ENCODE data around the gene DHRS3. TPM values are rescaled to one million over a fixed set of nuclear protein-coding genes. Genes with fewer than 3 reads are reported as not detected.
"Not testable (repeated sequence)": the region's sequence is repeated elsewhere in the genome, so short reads cannot be mapped to it uniquely, and the experiment has no call there.

DHRS3 gene, protein sequence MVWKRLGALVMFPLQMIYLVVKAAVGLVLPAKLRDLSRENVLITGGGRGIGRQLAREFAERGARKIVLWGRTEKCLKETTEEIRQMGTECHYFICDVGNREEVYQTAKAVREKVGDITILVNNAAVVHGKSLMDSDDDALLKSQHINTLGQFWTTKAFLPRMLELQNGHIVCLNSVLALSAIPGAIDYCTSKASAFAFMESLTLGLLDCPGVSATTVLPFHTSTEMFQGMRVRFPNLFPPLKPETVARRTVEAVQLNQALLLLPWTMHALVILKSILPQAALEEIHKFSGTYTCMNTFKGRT
- polyA plus RNA-seq = 42.0 TPM
- long read RNA-seq, donor 1, transcript DHRS3-204 (6 exons, 1,722 nt) = major isoform, 15 of 21 reads
- long read RNA-seq, donor 1, partial matches to known transcripts = 5 of 21 reads
- long read RNA-seq, donor 1, other reads (novel, unspliced or antisense) = 0 of 21 reads
- long read RNA-seq, donor 2, transcript DHRS3-204 (6 exons, 1,722 nt) = major isoform, 31 of 31 reads
- long read RNA-seq, donor 2, partial matches to known transcripts = 0 of 31 reads
- long read RNA-seq, donor 2, other reads (novel, unspliced or antisense) = 0 of 31 reads
- long read RNA-seq, donor 3 = 0 reads
- long read RNA-seq, donor 4, partial matches to known transcripts = 0 of 1 reads
- long read RNA-seq, donor 4, other reads (novel, unspliced or antisense) = 0 of 1 reads
- long read RNA-seq, donor 5, transcript DHRS3-204 (6 exons, 1,722 nt) = major isoform, 26 of 31 reads
- long read RNA-seq, donor 5, partial matches to known transcripts = 5 of 31 reads
- long read RNA-seq, donor 5, other reads (novel, unspliced or antisense) = 0 of 31 reads
- long read RNA-seq, donor 6, transcript DHRS3-204 (6 exons, 1,722 nt) = major isoform, 31 of 31 reads
- long read RNA-seq, donor 6, partial matches to known transcripts = 0 of 31 reads
- long read RNA-seq, donor 6, other reads (novel, unspliced or antisense) = 0 of 31 reads
- long read RNA-seq, donor 7, transcript DHRS3-204 (6 exons, 1,722 nt) = major isoform, 11 of 18 reads
- long read RNA-seq, donor 7, partial matches to known transcripts = 7 of 18 reads
- long read RNA-seq, donor 7, other reads (novel, unspliced or antisense) = 0 of 18 reads
- long read RNA-seq, donor 8, transcript DHRS3-204 (6 exons, 1,722 nt) = major isoform, 27 of 33 reads
- long read RNA-seq, donor 8, partial matches to known transcripts = 6 of 33 reads
- long read RNA-seq, donor 8, other reads (novel, unspliced or antisense) = 0 of 33 reads
- long read RNA-seq, donor 9, transcript DHRS3-204 (6 exons, 1,722 nt) = major isoform, 16 of 16 reads
- long read RNA-seq, donor 9, partial matches to known transcripts = 0 of 16 reads
- long read RNA-seq, donor 9, other reads (novel, unspliced or antisense) = 0 of 16 reads
- long read RNA-seq, donor 10, transcript DHRS3-204 (6 exons, 1,722 nt) = major isoform, 19 of 19 reads
- long read RNA-seq, donor 10, partial matches to known transcripts = 0 of 19 reads
- long read RNA-seq, donor 10, other reads (novel, unspliced or antisense) = 0 of 19 reads
- long read RNA-seq, donor 11, transcript DHRS3-204 (6 exons, 1,722 nt) = major isoform, 16 of 16 reads
- long read RNA-seq, donor 11, partial matches to known transcripts = 0 of 16 reads
- long read RNA-seq, donor 11, other reads (novel, unspliced or antisense) = 0 of 16 reads

DNA sequence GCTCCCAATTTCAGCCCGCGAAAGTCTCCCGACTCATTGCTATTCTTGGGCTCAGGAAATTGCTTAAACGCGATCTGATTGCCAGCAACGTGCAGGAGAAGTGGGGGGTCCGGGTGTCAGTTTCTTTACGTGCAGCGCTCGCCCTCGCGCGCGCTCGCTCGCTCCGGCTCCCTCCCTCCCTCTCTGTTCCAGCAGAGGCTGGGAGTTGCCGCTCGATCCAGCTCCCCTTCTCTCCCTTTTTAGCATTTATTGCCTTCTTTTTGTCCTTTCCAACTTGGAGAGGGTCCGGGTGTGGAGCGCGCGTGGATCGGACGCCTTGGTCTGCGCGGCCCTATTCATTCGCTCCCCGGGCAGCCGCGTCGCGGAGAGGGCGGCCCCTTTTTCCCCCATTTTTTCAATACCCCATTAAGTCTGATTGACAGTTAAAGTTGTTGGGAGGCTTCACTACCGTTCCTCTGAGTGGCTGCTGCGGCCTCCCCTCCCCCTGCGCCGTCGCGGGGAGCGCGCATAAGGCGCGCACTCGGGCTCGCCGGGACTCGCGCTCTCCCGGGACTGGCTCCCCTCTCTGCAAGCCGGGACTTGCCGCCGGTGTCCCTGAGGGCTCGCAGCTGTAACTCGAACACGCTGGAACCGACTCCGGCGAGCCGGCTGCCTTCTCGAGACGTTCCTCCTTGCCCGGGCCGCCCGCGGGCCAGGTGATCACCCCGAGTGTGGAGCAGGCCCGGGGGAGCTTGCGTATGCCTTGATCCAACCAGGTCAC, at the start of gene DHRS3:
Gene DHRS3 (minus strand): TSS at position 310 of the 760 bp plus-strand sequence. CDS start 862 bp downstream, outside the sequence.
- H3K4me3 ChIP-seq (ENCODE audit: low read length) = peak within 1 kb of the TSS; percentile 96
- no peaks in the 10 kb centered on the region for H3K27me3 ChIP-seq (ENCODE audit: control insufficient read depth, insufficient read depth, low read length)
- DNase-seq = peak; percentile 86 to 91
- no peaks in the 10 kb centered on the region for H3K9me3 ChIP-seq (ENCODE audit: control insufficient read depth, low read depth, low read length)
- whole genome bisulfite sequencing (ENCODE audit: insufficient coverage, low lambda C conversion rate) = 0% methylated on average over 2 of the region's 69 CpGs
- H3K4me1 ChIP-seq (ENCODE audit: control insufficient read depth, insufficient read depth, low read length) = peaks cover 24% of the 10 kb centered on the region
- peak within 1 kb of the TSS; percentile 95 for H3K27ac ChIP-seq (ENCODE audit: low read length)
- H3K36me3 ChIP-seq (ENCODE audit: control insufficient read depth, insufficient read depth, low read length) = peaks cover 4% of the 10 kb centered on the region

DNA sequence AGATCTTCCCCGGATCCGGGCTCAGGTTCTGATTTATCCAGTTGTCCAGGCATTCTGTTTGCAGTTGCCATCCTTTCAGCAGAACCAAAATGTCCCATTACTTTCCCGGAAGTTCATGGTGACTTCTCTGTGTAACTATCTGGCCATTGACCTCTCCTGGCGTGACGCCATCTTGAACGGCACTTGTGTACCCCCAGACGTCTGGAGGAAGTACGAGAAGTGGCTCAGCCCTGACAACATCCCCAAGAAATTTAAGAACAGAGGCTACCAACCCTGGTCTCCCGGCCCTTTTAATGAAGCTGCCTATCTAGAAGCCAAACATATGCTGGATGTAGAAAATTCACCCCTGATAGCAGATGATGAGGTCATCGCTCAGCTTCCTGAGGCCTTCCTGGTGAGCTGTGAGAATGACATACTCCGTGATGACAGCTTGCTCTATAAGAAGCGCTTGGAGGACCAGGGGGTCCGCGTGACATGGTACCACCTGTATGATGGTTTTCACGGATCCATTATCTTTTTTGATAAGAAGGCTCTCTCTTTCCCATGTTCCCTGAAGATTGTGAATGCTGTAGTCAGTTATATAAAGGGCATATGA, 48.2 kb upstream of the DHRS3 start:
- WGBS (ENCODE audit: insufficient coverage, low lambda C conversion rate) = 93% methylated on average over 3 of the region's 15 CpGs
- Histone ChIP-seq H3K4me3 (ENCODE audit: low read length) (no peak overlapping the region), H3K9me3 (ENCODE audit: control insufficient read depth, low read depth, low read length) (no peaks in the 10 kb centered on the region), H3K27ac (ENCODE audit: low read length) (no peak overlapping the region), H3K36me3 (ENCODE audit: control insufficient read depth, insufficient read depth, low read length) (no peaks in the 10 kb centered on the region), H3K4me1 (ENCODE audit: control insufficient read depth, insufficient read depth, low read length) (no peaks in the 10 kb centered on the region), H3K27me3 (ENCODE audit: control insufficient read depth, insufficient read depth, low read length) (no peaks in the 10 kb centered on the region)
- DNase-seq = no peak

DNA sequence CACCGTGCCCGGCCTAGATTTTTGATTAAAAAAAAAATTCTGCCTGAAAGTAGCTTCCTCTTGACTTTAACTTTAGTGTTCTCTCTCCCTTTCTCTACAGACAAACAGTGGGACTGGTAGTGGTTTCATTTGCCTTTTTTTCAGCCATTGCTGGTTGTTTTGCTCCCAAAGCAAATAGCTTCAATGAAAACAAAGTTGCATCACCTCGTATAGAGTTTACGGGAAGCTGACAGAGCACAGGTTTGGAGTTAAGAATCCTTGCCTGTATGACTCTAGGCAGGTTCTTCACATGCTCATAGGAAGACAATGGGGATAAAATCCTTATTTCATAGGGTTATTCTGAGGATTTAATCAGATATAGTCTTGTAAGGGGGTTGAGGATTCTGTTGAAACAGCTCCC, 47.5 kb upstream of the DHRS3 start:
- H3K4me1 ChIP-seq (ENCODE audit: control insufficient read depth, insufficient read depth, low read length) = no peaks in the 10 kb centered on the region
- no CpG with 5 or more reads among the region's 4 CpGs for WGBS (ENCODE audit: insufficient coverage, low lambda C conversion rate)
- H3K9me3 ChIP-seq (ENCODE audit: control insufficient read depth, low read depth, low read length) = no peaks in the 10 kb centered on the region
- no peak for DNase-seq
- H3K36me3 ChIP-seq (ENCODE audit: control insufficient read depth, insufficient read depth, low read length) = no peaks in the 10 kb centered on the region
- H3K27me3 ChIP-seq (ENCODE audit: control insufficient read depth, insufficient read depth, low read length) = no peaks in the 10 kb centered on the region
- no peak overlapping the region for H3K4me3 ChIP-seq (ENCODE audit: low read length)
- H3K27ac ChIP-seq (ENCODE audit: low read length) = no peak overlapping the region

DNA sequence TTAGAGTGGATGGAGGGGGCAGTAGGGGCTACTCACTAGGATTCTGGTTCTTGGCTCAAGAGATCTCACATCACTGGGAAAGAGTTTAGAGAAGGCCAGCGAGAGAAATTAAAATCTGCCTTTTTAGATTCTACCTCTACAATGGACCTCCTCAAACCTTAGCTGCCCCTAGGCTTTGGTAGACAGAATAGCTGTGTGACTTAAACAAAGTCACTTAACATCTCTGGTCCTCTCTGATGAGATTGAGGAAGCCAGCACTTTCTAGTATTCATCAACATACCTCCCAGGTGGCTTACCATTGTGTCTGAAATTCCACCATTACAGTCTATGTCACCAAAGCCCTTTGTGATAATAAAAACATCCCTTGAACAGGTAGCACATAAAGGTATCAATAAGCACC, 44.5 kb upstream of the DHRS3 start:
- H3K9me3 ChIP-seq (ENCODE audit: control insufficient read depth, low read depth, low read length) = no peaks in the 10 kb centered on the region
- H3K36me3 ChIP-seq (ENCODE audit: control insufficient read depth, insufficient read depth, low read length) = no peaks in the 10 kb centered on the region
- no peaks in the 10 kb centered on the region for H3K27me3 ChIP-seq (ENCODE audit: control insufficient read depth, insufficient read depth, low read length)
- WGBS (ENCODE audit: insufficient coverage, low lambda C conversion rate) = 100% methylated on average over 1 of the region's 1 CpG
- H3K4me1 ChIP-seq (ENCODE audit: control insufficient read depth, insufficient read depth, low read length) = no peaks in the 10 kb centered on the region
- H3K27ac ChIP-seq (ENCODE audit: low read length) = no peak overlapping the region
- DNase-seq = no peak
- H3K4me3 ChIP-seq (ENCODE audit: low read length) = no peak overlapping the region

DNA sequence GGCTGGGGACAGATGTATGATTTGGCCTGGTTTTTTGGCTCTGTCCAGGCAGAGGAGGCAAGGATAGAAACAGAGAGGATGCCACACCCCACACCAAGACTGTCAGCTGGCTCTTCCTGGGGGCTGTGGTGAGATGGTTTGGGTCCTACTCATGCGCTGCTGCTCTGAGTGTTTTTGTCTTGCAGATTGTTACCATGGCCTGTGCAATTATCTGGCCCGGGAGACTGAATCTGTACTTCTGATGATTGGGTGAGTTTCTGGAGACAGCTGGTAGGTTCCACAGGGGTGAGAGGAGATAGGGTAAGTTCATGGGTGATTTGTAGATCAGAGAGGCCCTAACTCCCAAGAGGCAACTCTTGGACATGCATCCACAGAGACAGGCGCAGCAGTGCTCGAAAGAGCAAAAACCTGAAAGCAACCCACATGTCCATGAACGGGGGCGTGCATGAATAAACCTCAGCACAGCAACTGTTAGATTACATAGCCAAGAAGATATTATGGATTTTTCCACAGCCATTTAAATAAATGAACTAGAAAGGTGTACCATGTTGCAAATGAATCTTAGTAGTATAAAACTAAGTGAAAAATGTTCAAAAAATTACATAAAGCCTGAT, 43.7 kb upstream of the DHRS3 start:
- no peaks in the 10 kb centered on the region for H3K36me3 ChIP-seq (ENCODE audit: control insufficient read depth, insufficient read depth, low read length)
- no peak for DNase-seq
- H3K27ac ChIP-seq (ENCODE audit: low read length) = no peak overlapping the region
- H3K4me1 ChIP-seq (ENCODE audit: control insufficient read depth, insufficient read depth, low read length) = no peaks in the 10 kb centered on the region
- 100% methylated on average over 2 of the region's 6 CpGs for WGBS (ENCODE audit: insufficient coverage, low lambda C conversion rate)
- H3K27me3 ChIP-seq (ENCODE audit: control insufficient read depth, insufficient read depth, low read length) = no peaks in the 10 kb centered on the region
- no peak overlapping the region for H3K4me3 ChIP-seq (ENCODE audit: low read length)
- H3K9me3 ChIP-seq (ENCODE audit: control insufficient read depth, low read depth, low read length) = no peaks in the 10 kb centered on the region

DNA sequence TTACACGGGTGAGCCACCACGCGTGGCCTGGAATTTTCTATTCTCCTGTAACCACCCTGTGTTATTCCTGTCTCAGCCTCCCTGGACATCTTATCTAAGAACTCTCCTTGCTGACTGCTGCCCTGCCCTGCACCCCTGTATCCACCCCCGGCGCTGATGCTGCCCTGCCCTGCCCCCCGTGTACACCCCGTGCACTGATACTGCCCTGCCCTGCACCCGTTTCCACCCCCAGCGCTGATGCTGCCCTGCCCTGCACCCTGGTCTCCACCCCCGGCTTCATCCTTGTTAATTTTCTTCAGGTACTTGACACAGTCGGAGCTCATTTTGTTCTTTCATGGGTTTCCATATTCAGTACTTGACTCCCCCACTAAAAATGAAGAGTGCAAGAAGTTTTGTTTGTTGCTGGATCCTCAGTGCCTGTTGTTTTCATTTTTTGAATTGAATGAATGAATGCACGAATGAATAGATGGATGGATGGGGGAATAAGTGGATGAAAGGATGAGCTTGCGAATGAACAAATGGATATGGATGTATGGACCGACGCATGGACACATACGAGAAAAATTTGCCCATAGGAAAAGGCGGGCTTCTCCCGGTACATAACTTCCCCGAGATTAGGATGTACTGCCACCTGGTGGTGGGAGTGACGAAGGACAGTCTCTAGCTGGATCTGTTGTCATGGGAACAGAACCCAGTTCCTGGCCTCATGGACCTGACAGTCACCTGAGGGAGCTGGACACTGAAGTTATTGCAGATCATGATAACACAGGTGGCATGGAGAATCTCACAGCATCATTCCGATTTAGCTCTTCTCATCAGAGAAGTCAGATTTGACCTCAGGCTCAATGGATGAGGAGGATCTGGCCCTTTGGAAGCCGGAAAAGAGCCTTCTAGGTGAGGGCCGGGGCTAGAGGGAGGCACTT, 40.8 kb upstream of the DHRS3 start:
- H3K36me3 ChIP-seq (ENCODE audit: control insufficient read depth, insufficient read depth, low read length) = no peaks in the 10 kb centered on the region

DNA sequence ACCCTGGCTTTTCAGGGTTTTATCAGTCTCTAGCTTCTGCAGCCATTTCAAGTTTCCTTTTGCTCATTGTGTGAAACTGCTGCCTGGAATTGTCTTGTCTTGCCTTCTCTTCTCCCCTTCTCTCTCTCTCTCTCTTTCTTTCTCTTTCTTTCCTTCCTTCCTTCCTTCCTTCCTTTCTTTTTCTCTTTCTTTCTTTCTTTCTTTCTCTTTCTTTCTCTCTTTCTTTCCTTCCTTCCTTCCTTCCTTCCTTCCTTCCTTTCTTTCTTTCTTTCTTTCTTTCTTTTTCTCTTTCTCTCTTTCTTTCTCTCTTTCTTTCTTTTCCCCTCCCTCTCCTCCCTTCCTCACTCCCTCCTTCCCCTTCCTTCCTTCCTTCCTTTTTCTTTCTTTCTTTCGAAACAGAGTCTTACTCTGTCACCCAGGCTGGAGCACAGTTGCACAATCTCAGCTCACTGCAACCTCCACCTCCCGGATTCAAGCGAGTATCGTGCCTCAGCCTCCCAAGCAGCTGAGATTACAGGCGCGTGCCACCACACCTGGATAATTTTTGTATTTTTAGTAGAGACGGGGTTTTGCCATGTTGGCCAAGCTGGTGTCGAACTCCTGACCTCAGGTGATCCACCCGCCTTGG, 40.0 kb upstream of the DHRS3 start:
- H3K36me3 ChIP-seq (ENCODE audit: control insufficient read depth, insufficient read depth, low read length); H3K27me3 ChIP-seq (ENCODE audit: control insufficient read depth, insufficient read depth, low read length); H3K9me3 ChIP-seq (ENCODE audit: control insufficient read depth, low read depth, low read length); H3K27ac ChIP-seq (ENCODE audit: low read length); H3K4me3 ChIP-seq (ENCODE audit: low read length); DNase-seq; H3K4me1 ChIP-seq (ENCODE audit: control insufficient read depth, insufficient read depth, low read length): not testable (repeated sequence)
- WGBS (ENCODE audit: insufficient coverage, low lambda C conversion rate) = 93% methylated on average over 1 of the region's 9 CpGs

More for the DNA sequence above, 40.8 kb upstream of the DHRS3 start:
- no peaks in the 10 kb centered on the region for H3K9me3 ChIP-seq (ENCODE audit: control insufficient read depth, low read depth, low read length)
- no peaks in the 10 kb centered on the region for H3K27me3 ChIP-seq (ENCODE audit: control insufficient read depth, insufficient read depth, low read length)
- DNase-seq = peak; percentile 54 to 65
- H3K4me3 ChIP-seq (ENCODE audit: low read length) = no peak overlapping the region
- no peak overlapping the region for H3K27ac ChIP-seq (ENCODE audit: low read length)
- no peaks in the 10 kb centered on the region for H3K4me1 ChIP-seq (ENCODE audit: control insufficient read depth, insufficient read depth, low read length)
- WGBS (ENCODE audit: insufficient coverage, low lambda C conversion rate) = 10% methylated on average over 8 of the region's 23 CpGs
